Measurements from ENCODE around the gene TPO.

The TPO gene

GRCh38 chr2:1538663-1539062 lies 125.4 kb downstream of the TPO start:
- Histone ChIP-seq H3K27ac (ENCODE audit: low read depth, low read length) (no peak overlapping the region), H3K9ac (ENCODE audit: low read length) (no peak overlapping the region), H3K27me3 (ENCODE audit: control insufficient read depth, insufficient read depth, low read length) (no peaks in the 10 kb centered on the region), H3K4me1 (ENCODE audit: control insufficient read depth, insufficient read depth, low read length) (no peaks in the 10 kb centered on the region), H3K36me3 (ENCODE audit: control insufficient read depth, insufficient read depth, low read length) (no peaks in the 10 kb centered on the region), H3K4me3 (ENCODE audit: low read length) (no peak overlapping the region)

GRCh38 chr2:1539441-1539840 lies 126.2 kb downstream of the TPO start:
- Histone ChIP-seq H3K27me3 (ENCODE audit: control insufficient read depth, insufficient read depth, low read length) (no peaks in the 10 kb centered on the region), H3K4me3 (ENCODE audit: low read length) (no peak overlapping the region), H3K36me3 (ENCODE audit: control insufficient read depth, insufficient read depth, low read length) (no peaks in the 10 kb centered on the region), H3K4me1 (ENCODE audit: control insufficient read depth, insufficient read depth, low read length) (no peaks in the 10 kb centered on the region), H3K9ac (ENCODE audit: low read length) (no peak overlapping the region), H3K27ac (ENCODE audit: low read depth, low read length) (no peak overlapping the region)

- Histone ChIP-seq H3K27me3 (ENCODE audit: control insufficient read depth, insufficient read depth, low read length) (no peaks in the 10 kb centered on the region), H3K36me3 (ENCODE audit: control insufficient read depth, insufficient read depth, low read length) (no peaks in the 10 kb centered on the region)
These were observed 126.7 kb downstream of the TPO start for GRCh38 chr2:1539973-1540372.

GRCh38 chr2:1540481-1540880 lies 127.2 kb downstream of the TPO start:
- Histone ChIP-seq H3K27me3 (ENCODE audit: control insufficient read depth, insufficient read depth, low read length) (no peaks in the 10 kb centered on the region), H3K27ac (ENCODE audit: low read depth, low read length) (no peak overlapping the region), H3K36me3 (ENCODE audit: control insufficient read depth, insufficient read depth, low read length) (no peaks in the 10 kb centered on the region), H3K9ac (ENCODE audit: low read length) (no peak overlapping the region), H3K4me3 (ENCODE audit: low read length) (no peak overlapping the region), H3K4me1 (ENCODE audit: control insufficient read depth, insufficient read depth, low read length) (no peaks in the 10 kb centered on the region)

More at GRCh38 chr2:1539973-1540372, 126.7 kb downstream of the TPO start:
- Histone ChIP-seq H3K27ac (ENCODE audit: low read depth, low read length) (no peak overlapping the region), H3K4me3 (ENCODE audit: low read length) (no peak overlapping the region), H3K9ac (ENCODE audit: low read length) (no peak overlapping the region), H3K4me1 (ENCODE audit: control insufficient read depth, insufficient read depth, low read length) (no peaks in the 10 kb centered on the region)

GRCh38 chr2:1541040-1541439 lies 127.8 kb downstream of the TPO start:
- Histone ChIP-seq H3K36me3 (ENCODE audit: control insufficient read depth, insufficient read depth, low read length) (no peaks in the 10 kb centered on the region), H3K4me3 (ENCODE audit: low read length) (no peak overlapping the region), H3K27me3 (ENCODE audit: control insufficient read depth, insufficient read depth, low read length) (no peaks in the 10 kb centered on the region), H3K27ac (ENCODE audit: low read depth, low read length) (no peak overlapping the region), H3K4me1 (ENCODE audit: control insufficient read depth, insufficient read depth, low read length) (no peaks in the 10 kb centered on the region), H3K9ac (ENCODE audit: low read length) (no peak overlapping the region)

- no peaks in the 10 kb centered on the region for H3K27me3 ChIP-seq (ENCODE audit: control insufficient read depth, insufficient read depth, low read length)
- no peaks in the 10 kb centered on the region for H3K36me3 ChIP-seq (ENCODE audit: control insufficient read depth, insufficient read depth, low read length)
- no peak overlapping the region for H3K4me3 ChIP-seq (ENCODE audit: low read length)
- H3K4me1 ChIP-seq (ENCODE audit: control insufficient read depth, insufficient read depth, low read length) = no peaks in the 10 kb centered on the region
- H3K9ac ChIP-seq (ENCODE audit: low read length) = no peak overlapping the region
- H3K27ac ChIP-seq (ENCODE audit: low read depth, low read length) = no peak overlapping the region
These were observed 128.7 kb downstream of the TPO start for GRCh38 chr2:1541819-1542475.

GRCh38 chr2:1542971-1543370 lies 129.7 kb downstream of the TPO start:
- H3K27ac ChIP-seq (ENCODE audit: low read depth, low read length) = no peak overlapping the region
- H3K4me1 ChIP-seq (ENCODE audit: control insufficient read depth, insufficient read depth, low read length) = no peaks in the 10 kb centered on the region
- H3K4me3 ChIP-seq (ENCODE audit: low read length) = no peak overlapping the region
- H3K36me3 ChIP-seq (ENCODE audit: control insufficient read depth, insufficient read depth, low read length) = no peaks in the 10 kb centered on the region
- H3K27me3 ChIP-seq (ENCODE audit: control insufficient read depth, insufficient read depth, low read length) = no peaks in the 10 kb centered on the region
- no peak overlapping the region for H3K9ac ChIP-seq (ENCODE audit: low read length)

- Histone ChIP-seq H3K4me3 (ENCODE audit: low read length) (no peak overlapping the region), H3K27ac (ENCODE audit: low read depth, low read length) (no peak overlapping the region)
These were observed 130.7 kb downstream of the TPO start for GRCh38 chr2:1543776-1544477.

GRCh38 chr2:1544478-1545069 lies 131.3 kb downstream of the TPO start:
- Histone ChIP-seq H3K4me3 (ENCODE audit: low read length) (no peak overlapping the region), H3K9ac (ENCODE audit: low read length) (no peak overlapping the region), H3K4me1 (ENCODE audit: control insufficient read depth, insufficient read depth, low read length) (no peaks in the 10 kb centered on the region), H3K27ac (ENCODE audit: low read depth, low read length) (no peak overlapping the region), H3K27me3 (ENCODE audit: control insufficient read depth, insufficient read depth, low read length) (no peaks in the 10 kb centered on the region), H3K36me3 (ENCODE audit: control insufficient read depth, insufficient read depth, low read length) (no peaks in the 10 kb centered on the region)

More at GRCh38 chr2:1543776-1544477, 130.7 kb downstream of the TPO start:
- Histone ChIP-seq H3K36me3 (ENCODE audit: control insufficient read depth, insufficient read depth, low read length) (no peaks in the 10 kb centered on the region), H3K4me1 (ENCODE audit: control insufficient read depth, insufficient read depth, low read length) (no peaks in the 10 kb centered on the region), H3K27me3 (ENCODE audit: control insufficient read depth, insufficient read depth, low read length) (no peaks in the 10 kb centered on the region), H3K9ac (ENCODE audit: low read length) (no peak overlapping the region)

- no peaks in the 10 kb centered on the region for H3K4me1 ChIP-seq (ENCODE audit: control insufficient read depth, insufficient read depth, low read length)
- no peak overlapping the region for H3K27ac ChIP-seq (ENCODE audit: low read depth, low read length)
- no peak overlapping the region for H3K4me3 ChIP-seq (ENCODE audit: low read length)
- no peaks in the 10 kb centered on the region for H3K36me3 ChIP-seq (ENCODE audit: control insufficient read depth, insufficient read depth, low read length)
- no peak overlapping the region for H3K9ac ChIP-seq (ENCODE audit: low read length)
- peaks cover 6% of the 10 kb centered on the region for H3K27me3 ChIP-seq (ENCODE audit: control insufficient read depth, insufficient read depth, low read length)
These were observed 132.8 kb downstream of the TPO start for GRCh38 chr2:1546023-1546591.

- no peak overlapping the region for H3K9ac ChIP-seq (ENCODE audit: low read length)
- H3K4me1 ChIP-seq (ENCODE audit: control insufficient read depth, insufficient read depth, low read length) = no peaks in the 10 kb centered on the region
- no peak overlapping the region for H3K4me3 ChIP-seq (ENCODE audit: low read length)
- H3K27me3 ChIP-seq (ENCODE audit: control insufficient read depth, insufficient read depth, low read length) = peaks cover 8% of the 10 kb centered on the region
- no peaks in the 10 kb centered on the region for H3K36me3 ChIP-seq (ENCODE audit: control insufficient read depth, insufficient read depth, low read length)
- H3K27ac ChIP-seq (ENCODE audit: low read depth, low read length) = no peak overlapping the region
These were observed 133.6 kb downstream of the TPO start for GRCh38 chr2:1546901-1547300.

GRCh38 chr2:1548910-1549673 lies 135.8 kb downstream of the TPO start:
- Histone ChIP-seq H3K36me3 (ENCODE audit: control insufficient read depth, insufficient read depth, low read length) (no peaks in the 10 kb centered on the region), H3K4me3 (ENCODE audit: low read length) (no peak overlapping the region), H3K27me3 (ENCODE audit: control insufficient read depth, insufficient read depth, low read length) (peaks cover 8% of the 10 kb centered on the region), H3K9ac (ENCODE audit: low read length) (no peak overlapping the region), H3K4me1 (ENCODE audit: control insufficient read depth, insufficient read depth, low read length) (no peaks in the 10 kb centered on the region), H3K27ac (ENCODE audit: low read depth, low read length) (no peak overlapping the region)
